BLaER1 (cell line): Measurements from ENCODE around the gene TIGD3.

ENCODE experiments used
- H3K27ac ChIP-seq: shearing (Covaris generic); formaldehyde crosslinking; 2 replicates; pipeline ENCODE4 v1.8.1; 2022
- H3K27me3 ChIP-seq: shearing (Covaris generic); formaldehyde crosslinking; 2 replicates; pipeline ENCODE4 v1.8.1; 2022
- H3K36me3 ChIP-seq: shearing (Covaris generic); formaldehyde crosslinking; 2 replicates; pipeline ENCODE4 v1.8.1; 2022
- H3K4me1 ChIP-seq: shearing (Covaris generic); formaldehyde crosslinking; 2 replicates; pipeline ENCODE4 v1.8.1; 2022
- H3K4me2 ChIP-seq: shearing (Covaris generic); formaldehyde crosslinking; 2 replicates; pipeline ENCODE4 v1.8.1; 2022
- H3K4me3 ChIP-seq: shearing (Covaris generic); formaldehyde crosslinking; 2 replicates; pipeline ENCODE4 v1.8.1; 2022
- H3K9ac ChIP-seq: shearing (Covaris generic); formaldehyde crosslinking; 2 replicates; pipeline ENCODE4 v1.8.1; 2022
- H3K9me3 ChIP-seq: shearing (Covaris generic); formaldehyde crosslinking; 2 replicates; pipeline ENCODE4 v1.8.1; 2022
- H4K20me1 ChIP-seq: shearing (Covaris generic); formaldehyde crosslinking; 2 replicates; pipeline ENCODE4 v1.8.1; 2022
- Cebpa-rat ChIP-seq: shearing (Covaris generic); IDR thresholded peaks from 2 replicates; pipeline ENCODE4 v1.8.1; 2022

TIGD3 gene

GRCh38 chr11:65354265-65355012 is at the start of gene TIGD3:
TIGD3 (plus strand) TSS chr11:65354751; CDS start chr11:65355809, 1,058 bp downstream.
- H3K4me1 ChIP-seq, result peaks cover 24% of the 10 kb centered on the region
- H3K27me3 ChIP-seq, result no peaks in the 10 kb centered on the region
- H3K4me2 ChIP-seq, result peak within 1 kb of the TSS; percentile 95
- H3K9ac ChIP-seq, result peak within 1 kb of the TSS; percentile 82
- TF ChIP-seq Cebpa-rat, result no peak
- H3K4me3 ChIP-seq, result peak within 1 kb of the TSS; percentile 81
- H3K36me3 ChIP-seq, result peaks cover 40% of the 10 kb centered on the region
- peak within 1 kb of the TSS; percentile 77 for H3K27ac ChIP-seq
- H3K9me3 ChIP-seq, result no peaks in the 10 kb centered on the region
- H4K20me1 ChIP-seq, result peaks cover 32% of the 10 kb centered on the region

GRCh38 chr11:65305501-65306268 is 48.9 kb upstream of the TIGD3 start:
- H3K4me1 ChIP-seq, result peaks cover 59% of the 10 kb centered on the region
- no peaks in the 10 kb centered on the region for H3K27me3 ChIP-seq
- no peak overlapping the region for H3K9ac ChIP-seq
- peaks cover 37% of the 10 kb centered on the region for H3K36me3 ChIP-seq
- no peaks in the 10 kb centered on the region for H4K20me1 ChIP-seq
- no peaks in the 10 kb centered on the region for H3K9me3 ChIP-seq
- no peak overlapping the region for H3K27ac ChIP-seq
- no peak overlapping the region for H3K4me2 ChIP-seq
- TF ChIP-seq Cebpa-rat, result no peak
- H3K4me3 ChIP-seq, result no peak overlapping the region

GRCh38 chr11:65307298-65308229 is 47.0 kb upstream of the TIGD3 start:
- H3K4me3 ChIP-seq, result no peak overlapping the region
- H3K36me3 ChIP-seq, result peaks cover 20% of the 10 kb centered on the region
- peaks cover 65% of the 10 kb centered on the region for H3K4me1 ChIP-seq
- peak overlapping the region; percentile 33; the same call in 1 of the 2 replicates for H3K27ac ChIP-seq
- peak overlapping the region; percentile 43; the same call in 1 of the 2 replicates for H3K9ac ChIP-seq
- no peaks in the 10 kb centered on the region for H4K20me1 ChIP-seq
- H3K27me3 ChIP-seq, result no peaks in the 10 kb centered on the region
- peak overlapping the region; percentile 87 for H3K4me2 ChIP-seq
- no peaks in the 10 kb centered on the region for H3K9me3 ChIP-seq
- no peak for TF ChIP-seq Cebpa-rat

GRCh38 chr11:65308281-65308891 is 46.2 kb upstream of the TIGD3 start:
- Histone ChIP-seq H3K9me3 (no peaks in the 10 kb centered on the region), H3K9ac (peak overlapping the region; percentile 43; the same call in 1 of the 2 replicates), H3K4me1 (peaks cover 72% of the 10 kb centered on the region), H4K20me1 (no peaks in the 10 kb centered on the region), H3K36me3 (peaks cover 13% of the 10 kb centered on the region), H3K4me2 (peak overlapping the region; percentile 87), H3K27ac (peak overlapping the region; percentile 33), H3K4me3 (no peak overlapping the region), H3K27me3 (no peaks in the 10 kb centered on the region)
- no peak for TF ChIP-seq Cebpa-rat

GRCh38 chr11:65309006-65309405 is 45.5 kb upstream of the TIGD3 start:
- Histone ChIP-seq H3K27me3 (no peaks in the 10 kb centered on the region), H3K4me2 (peak overlapping the region; percentile 87), H4K20me1 (no peaks in the 10 kb centered on the region), H3K4me3 (no peak overlapping the region), H3K9me3 (no peaks in the 10 kb centered on the region), H3K27ac (peak overlapping the region; percentile 33), H3K9ac (no peak overlapping the region; the same call in 1 of the 2 replicates), H3K36me3 (peaks cover 7% of the 10 kb centered on the region), H3K4me1 (peaks cover 79% of the 10 kb centered on the region)
- TF ChIP-seq Cebpa-rat, result no peak

- Histone ChIP-seq H3K4me3 (no peak overlapping the region), H3K9me3 (no peaks in the 10 kb centered on the region), H4K20me1 (no peaks in the 10 kb centered on the region), H3K36me3 (no peaks in the 10 kb centered on the region), H3K27ac (peak overlapping the region; percentile 18; the same call in 1 of the 2 replicates), H3K27me3 (no peaks in the 10 kb centered on the region), H3K4me2 (peak overlapping the region; percentile 87), H3K9ac (peak overlapping the region; percentile 34; the same call in 1 of the 2 replicates), H3K4me1 (peaks cover 84% of the 10 kb centered on the region)
- no peak for TF ChIP-seq Cebpa-rat
These were observed 44.3 kb upstream of the TIGD3 start for GRCh38 chr11:65310215-65310614.

- H3K4me1 ChIP-seq, result peaks cover 80% of the 10 kb centered on the region
- peak overlapping the region; percentile 87 for H3K4me2 ChIP-seq
These were observed 43.8 kb upstream of the TIGD3 start for GRCh38 chr11:65310736-65311135.

GRCh38 chr11:65311170-65311678 is 43.3 kb upstream of the TIGD3 start:
- Histone ChIP-seq H3K9ac (peak overlapping the region; percentile 34; the same call in 1 of the 2 replicates), H3K36me3 (no peaks in the 10 kb centered on the region), H3K4me3 (no peak overlapping the region), H4K20me1 (peaks cover 7% of the 10 kb centered on the region), H3K4me1 (peaks cover 80% of the 10 kb centered on the region), H3K4me2 (peak overlapping the region; percentile 87), H3K27me3 (no peaks in the 10 kb centered on the region), H3K27ac (0 out of 2 replicates have a peak overlapping the region, but pooled peaks have one; percentile 18), H3K9me3 (no peaks in the 10 kb centered on the region)
- TF ChIP-seq Cebpa-rat, result no peak

More at GRCh38 chr11:65310736-65311135, 43.8 kb upstream of the TIGD3 start:
- peak overlapping the region; percentile 18; the same call in 1 of the 2 replicates for H3K27ac ChIP-seq
- H3K36me3 ChIP-seq, result no peaks in the 10 kb centered on the region
- H3K9ac ChIP-seq, result peak overlapping the region; percentile 34; the same call in 1 of the 2 replicates
- no peaks in the 10 kb centered on the region for H3K9me3 ChIP-seq
- no peaks in the 10 kb centered on the region for H3K27me3 ChIP-seq
- peaks cover 2% of the 10 kb centered on the region for H4K20me1 ChIP-seq
- TF ChIP-seq Cebpa-rat, result no peak
- H3K4me3 ChIP-seq, result no peak overlapping the region
